Measurements from ENCODE around the gene ADGB. TPM values are rescaled to one million over a fixed set of nuclear protein-coding genes. Genes with fewer than 3 reads are reported as not detected.
"Not testable (repeated sequence)": the region's sequence is repeated elsewhere in the genome, so short reads cannot be mapped to it uniquely, and the experiment has no call there.

ADGB gene
- total RNA-seq, 2 donors from 2014 or later: not detected

DNA sequence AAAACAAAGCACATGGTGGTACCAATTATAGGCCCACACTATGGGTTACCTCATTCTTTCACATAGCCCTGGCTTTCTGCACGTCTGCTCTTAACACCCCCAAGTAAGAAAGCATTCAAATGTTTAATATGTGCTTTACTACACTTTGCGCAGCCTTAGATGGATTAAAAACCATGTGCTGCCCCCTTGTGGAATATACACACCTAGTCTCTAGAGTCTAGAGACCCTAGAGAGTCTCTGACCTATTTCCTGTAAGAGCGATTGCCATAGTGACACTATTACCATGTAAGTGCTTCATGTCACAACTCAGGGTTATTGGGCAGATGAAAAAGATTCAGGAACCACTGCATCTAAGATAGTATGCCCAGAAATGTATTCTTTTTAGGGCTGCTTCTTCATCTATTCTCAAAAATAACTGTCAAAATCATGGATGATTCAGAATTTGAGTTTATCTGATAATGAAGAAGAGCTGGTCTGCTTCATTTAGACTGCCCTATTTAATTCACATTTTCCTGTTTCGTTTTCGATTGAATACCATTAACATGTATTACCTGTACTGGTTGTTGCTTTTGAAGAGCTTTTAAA, 186.3 kb downstream of the ADGB start:
- no peak overlapping the region for H3K27ac ChIP-seq
- no peak overlapping the region for H3K4me3 ChIP-seq
- peak; percentile 58 for ATAC-seq
- no peaks in the 10 kb centered on the region for H3K9me3 ChIP-seq
- TF ChIP-seq POLR2A (IDR thresholded peaks at IDR 0.05) (no peak), CTCF (IDR thresholded peaks at IDR 0.05) (peak in 6 of 7 experiments; percentile 18 to 40 (median 24))
- no peaks in the 10 kb centered on the region for H3K36me3 ChIP-seq (replicated peaks in 1 of 2; ENCODE audit: insufficient read depth in 1 of 2, low read depth in 2 of 2)
- no peaks in the 10 kb centered on the region for H3K27me3 ChIP-seq
- peak in 3 of 4 donors; percentile 12 to 35 (median 15) for DNase-seq
- no peaks in the 10 kb centered on the region for H3K4me1 ChIP-seq
- intact Hi-C loops (cut with DNase I): no loop called here
- WGBS, 2 donors: 39 to 41% methylated on average over 5 of the region's 5 CpGs

GRCh38 chr6:146787876-146788508, 189.2 kb downstream of the ADGB start:
- no peak for ATAC-seq
- TF ChIP-seq CTCF (IDR thresholded peaks at IDR 0.05): no peak
- TF ChIP-seq POLR2A (IDR thresholded peaks at IDR 0.05): no peak
- intact Hi-C loops (cut with DNase I): no loop called here
- no peaks in the 10 kb centered on the region for H3K4me1 ChIP-seq
- H3K4me3 ChIP-seq: no peak overlapping the region
- no peaks in the 10 kb centered on the region for H3K36me3 ChIP-seq (replicated peaks in 1 of 2; ENCODE audit: insufficient read depth in 1 of 2, low read depth in 2 of 2)
- no peak for DNase-seq
- H3K27me3 ChIP-seq: no peaks in the 10 kb centered on the region
- WGBS, 2 donors: 51 to 61% methylated on average over 5 of the region's 5 CpGs
- no peak overlapping the region for H3K27ac ChIP-seq
- H3K9me3 ChIP-seq: no peaks in the 10 kb centered on the region

DNA sequence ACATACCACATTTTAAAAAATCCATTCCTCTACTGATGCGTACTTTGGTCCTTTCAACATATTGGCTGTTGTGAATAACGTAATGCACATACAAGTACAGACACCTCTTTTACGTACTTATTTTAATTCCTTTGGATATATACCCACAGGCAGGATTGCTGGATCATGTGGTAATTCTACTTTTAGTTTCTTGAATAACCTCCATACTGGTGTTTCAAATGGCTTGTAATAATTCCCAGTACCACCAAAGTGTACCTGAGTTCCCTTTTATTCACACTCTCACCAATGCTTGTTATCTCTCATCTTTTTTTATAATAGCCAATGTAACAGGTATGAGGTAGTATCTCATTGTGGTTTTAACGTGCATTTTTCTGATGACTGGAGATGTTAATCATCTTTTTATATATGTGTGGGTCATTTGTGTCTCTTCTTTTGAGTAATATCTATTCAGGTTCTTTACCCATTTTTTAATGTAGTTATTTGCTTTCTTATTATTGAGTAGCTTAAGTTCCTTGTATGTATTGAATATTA, 191.9 kb downstream of the ADGB start:
- intact Hi-C loops (cut with DNase I): no loop called here
- H3K27me3 ChIP-seq: no peaks in the 10 kb centered on the region
- no peaks in the 10 kb centered on the region for H3K9me3 ChIP-seq
- no peak overlapping the region for H3K27ac ChIP-seq
- TF ChIP-seq CTCF (IDR thresholded peaks at IDR 0.05): no peak
- no peak for TF ChIP-seq POLR2A (IDR thresholded peaks at IDR 0.05)
- H3K4me1 ChIP-seq: no peaks in the 10 kb centered on the region
- H3K36me3 ChIP-seq (replicated peaks in 1 of 2; ENCODE audit: insufficient read depth in 1 of 2, low read depth in 2 of 2): no peaks in the 10 kb centered on the region
- no peak overlapping the region for H3K4me3 ChIP-seq
- no peak for ATAC-seq
- DNase-seq: no peak
- 83 to 85% methylated on average over 4 of the region's 4 CpGs for WGBS, 2 donors

- Histone ChIP-seq H3K36me3 (replicated peaks in 1 of 2; ENCODE audit: insufficient read depth in 1 of 2, low read depth in 2 of 2) (no peaks in the 10 kb centered on the region), H3K9me3 (peaks cover 0 to 5% (median 0%) of the 10 kb centered on the region in 3 donors), H3K27me3 (no peaks in the 10 kb centered on the region), H3K27ac (no peak overlapping the region), H3K4me3 (no peak overlapping the region), H3K4me1 (no peaks in the 10 kb centered on the region)
- intact Hi-C loops (cut with DNase I): no loop called here
- no peak for TF ChIP-seq POLR2A (IDR thresholded peaks at IDR 0.05)
- TF ChIP-seq CTCF (IDR thresholded peaks at IDR 0.05): no peak
- WGBS, 2 donors: 49 to 66% methylated on average over 4 of the region's 4 CpGs
- DNase-seq (no peak), ATAC-seq (no peak)
These were observed 193.2 kb downstream of the ADGB start for GRCh38 chr6:146791930-146792329.

GRCh38 chr6:146793218-146793617, 194.4 kb downstream of the ADGB start:
- H3K27ac ChIP-seq; intact Hi-C loops (cut with DNase I); H3K4me1 ChIP-seq; H3K4me3 ChIP-seq; DNase-seq; H3K36me3 ChIP-seq (replicated peaks in 1 of 2; ENCODE audit: insufficient read depth in 1 of 2, low read depth in 2 of 2); ATAC-seq; H3K9me3 ChIP-seq; H3K27me3 ChIP-seq: not testable (repeated sequence)
- 47 to 54% methylated on average over 2 of the region's 2 CpGs for WGBS, 2 donors

Data from body of pancreas (tissue), 4 donors.